ENCODE measurements around the gene IFRD1.
"Not testable (repeated sequence)": the region's sequence is repeated elsewhere in the genome, so short reads cannot be mapped to it uniquely, and the experiment has no call there.

Gene IFRD1

GRCh38 chr7:112511451-112512202 is 61.4 kb downstream of the IFRD1 start:
- H3K36me3 Mint-ChIP-seq: no peaks in the 10 kb centered on the region
- no peaks in the 10 kb centered on the region for H3K9me3 Mint-ChIP-seq
- peaks cover 4% of the 10 kb centered on the region for H3K27me3 Mint-ChIP-seq
- H3K27ac Mint-ChIP-seq: no peak overlapping the region
- H3K4me3 Mint-ChIP-seq: no peak overlapping the region
- H3K4me1 Mint-ChIP-seq: peaks cover 6% of the 10 kb centered on the region
- no peak for ATAC-seq

- Mint-ChIP-seq H3K4me1 (peaks cover 6% of the 10 kb centered on the region), H3K27me3 (peaks cover 8% of the 10 kb centered on the region), H3K4me3 (no peak overlapping the region), H3K27ac (no peak overlapping the region), H3K36me3 (no peaks in the 10 kb centered on the region), H3K9me3 (no peaks in the 10 kb centered on the region)
- ATAC-seq: no peak
Measured at GRCh38 chr7:112512451-112513210, 62.4 kb downstream of the IFRD1 start.

- H3K27ac Mint-ChIP-seq: no peak overlapping the region
- no peaks in the 10 kb centered on the region for H3K36me3 Mint-ChIP-seq
- peaks cover 8% of the 10 kb centered on the region for H3K27me3 Mint-ChIP-seq
- no peak overlapping the region for H3K4me3 Mint-ChIP-seq
- no peak for ATAC-seq
- peaks cover 2% of the 10 kb centered on the region for H3K9me3 Mint-ChIP-seq
- H3K4me1 Mint-ChIP-seq: no peaks in the 10 kb centered on the region
Measured at GRCh38 chr7:112515989-112516388, 65.7 kb downstream of the IFRD1 start.

- H3K4me3 Mint-ChIP-seq, H3K27me3 Mint-ChIP-seq, H3K4me1 Mint-ChIP-seq, H3K36me3 Mint-ChIP-seq, H3K27ac Mint-ChIP-seq, ATAC-seq, H3K9me3 Mint-ChIP-seq: not testable (repeated sequence)
Measured at GRCh38 chr7:112516418-112516817, 66.2 kb downstream of the IFRD1 start.

GRCh38 chr7:112517487-112517886 is 67.2 kb downstream of the IFRD1 start:
- Mint-ChIP-seq H3K27me3 (peaks cover 8% of the 10 kb centered on the region), H3K36me3 (no peaks in the 10 kb centered on the region), H3K4me1 (no peaks in the 10 kb centered on the region), H3K27ac (no peak overlapping the region), H3K9me3 (peaks cover 2% of the 10 kb centered on the region), H3K4me3 (no peak overlapping the region)
- ATAC-seq: no peak

GRCh38 chr7:112520787-112521186 is 70.5 kb downstream of the IFRD1 start:
- H3K36me3 Mint-ChIP-seq: no peaks in the 10 kb centered on the region
- H3K27ac Mint-ChIP-seq: no peak overlapping the region
- peaks cover 8% of the 10 kb centered on the region for H3K27me3 Mint-ChIP-seq
- H3K4me3 Mint-ChIP-seq: no peak overlapping the region
- no peaks in the 10 kb centered on the region for H3K4me1 Mint-ChIP-seq
- ATAC-seq: no peak
- peaks cover 2% of the 10 kb centered on the region for H3K9me3 Mint-ChIP-seq

- H3K27me3 Mint-ChIP-seq: peaks cover under 1% of the 10 kb centered on the region
- no peak overlapping the region for H3K4me3 Mint-ChIP-seq
- no peaks in the 10 kb centered on the region for H3K4me1 Mint-ChIP-seq
- ATAC-seq: no peak
- no peaks in the 10 kb centered on the region for H3K36me3 Mint-ChIP-seq
- peaks cover 2% of the 10 kb centered on the region for H3K9me3 Mint-ChIP-seq
- no peak overlapping the region for H3K27ac Mint-ChIP-seq
Measured at GRCh38 chr7:112521942-112522341, 71.7 kb downstream of the IFRD1 start.

GRCh38 chr7:112523871-112524270 is 73.6 kb downstream of the IFRD1 start:
- Mint-ChIP-seq H3K9me3 (peaks cover 2% of the 10 kb centered on the region), H3K36me3 (no peaks in the 10 kb centered on the region), H3K4me1 (no peaks in the 10 kb centered on the region), H3K27ac (no peak overlapping the region), H3K27me3 (no peaks in the 10 kb centered on the region), H3K4me3 (no peak overlapping the region)
- ATAC-seq: no peak

All from stimulated activated memory B cell treated with anti-CD40 and anti-IgM and Interleukin-4, amounts not matched to agents 10 μg/mL and 1 μg/mL and 100 μg/mL, for 72 hours (primary cell).